Upper lobe of left lung (tissue), 6 donors: ENCODE results near the gene CALN1. TPM values are rescaled to one million over a fixed set of nuclear protein-coding genes. Genes with fewer than 3 reads are reported as not detected.

ENCODE experiments used
- ATAC-seq, 2 donors: fragments of 200-7000 bp; cut with Tn5 transposase; one replicate each; pipeline ENCODE4 v1.9.1; 2022; ENCODE audit warnings: mild to moderate bottlenecking in 2 of 2, moderate library complexity in 2 of 2; ENCODE audit not compliant: low FRiP score in 2 of 2
- DNase-seq, 2 donors: peaks; one replicate each; pipeline ENCODE4 v3.0.0-alpha.2; 2019 to 2020
- H3K27ac ChIP-seq, 4 donors: fragments of 200-600 bp; sonication (generic); one replicate each; pipeline ENCODE4 v1.5.1; 2016 to 2019
- H3K27me3 ChIP-seq, 4 donors: fragments of 200-600 bp; sonication (generic); one replicate each; pipeline ENCODE4 v1.5.1; 2017 to 2019
- H3K36me3 ChIP-seq, 4 donors: fragments of 200-600 bp; sonication (generic); one replicate each; pipeline ENCODE4 v1.5.1; 2016 to 2019
- H3K4me1 ChIP-seq, 4 donors: fragments of 200-600 bp; sonication (generic); one replicate each; pipeline ENCODE4 v1.5.1; 2018 to 2019
- H3K4me3 ChIP-seq, 4 donors: fragments of 200-600 bp; sonication (generic); one replicate each; pipeline ENCODE4 v1.5.1; 2017 to 2019; ENCODE audit warnings: mild to moderate bottlenecking in 2 of 4, moderate library complexity in 1 of 4
- H3K9me3 ChIP-seq, 4 donors: fragments of 200-600 bp; sonication (generic); one replicate each; pipeline ENCODE4 v1.5.1; 2018 to 2019
- EP300 ChIP-seq, 4 donors: sonication (generic); formaldehyde crosslinking; IDR thresholded peaks; one replicate each; pipeline ENCODE4 v1.5.1; 2017; ENCODE audit warnings: antibody characterized with exemption in 4 of 4, control low read depth in 2 of 4
- POLR2A ChIP-seq, 4 donors: fragments of 450-650 bp; IDR thresholded peaks; one replicate each; pipeline ENCODE4 v1.5.1; 2016 to 2017; ENCODE audit warnings: antibody characterized with exemption in 4 of 4, mild to moderate bottlenecking in 2 of 4
- POLR2AphosphoS5 ChIP-seq, 2 donors: sonication (generic); formaldehyde crosslinking; IDR thresholded peaks; one replicate each; pipeline ENCODE4 v1.5.1; 2017; ENCODE audit warnings: antibody characterized with exemption in 2 of 2
- WGBS, 2 donors: methylation state at CpG; one replicate each; pipeline ENCODE4 v1.1.5; 2017 to 2018; 5-methylcytosine and 5-hydroxymethylcytosine counted together
- total RNA-seq, 6 donors: library from RNA; depleted of rRNA in 4 of 6; stranded (reverse); fragments of >200 nt in 4 of 6; gene quantifications; one replicate each; pipeline versions ENCODE4 v1.1.0 to v1.2.1, GENCODE V29; 2016 to 2021
- TF ChIP-seq, protein P1 (sequence below), 6 experiments: fragments of 450-650 bp in 4 of 6; fragments of 200-600 bp in 2 of 6; sonication (generic) in 2 of 6; IDR thresholded peaks; one replicate each; pipeline ENCODE4 v1.5.1; 2016 to 2019; ENCODE audit warnings: antibody characterized with exemption in 6 of 6
- donor health status: DM: no; HTN: no; CAD: no; lungs with moderate emphysema.
- donor health status: DM: no; HTN: yes; CAD: no; lungs with severe emphysema.

The CALN1 gene
- total RNA-seq, 6 donors from 2014 or later, result 0.24 to 0.46 TPM; not detected in 4

GRCh38 chr7:72310301-72310700 lies 101.8 kb downstream of the CALN1 start:
- H3K27ac ChIP-seq, result no peak overlapping the region
- no peak for ATAC-seq
- no peaks in the 10 kb centered on the region for H3K9me3 ChIP-seq
- WGBS, 2 donors, result 76 to 89% methylated on average over 2 to 4 of the region's 4 CpGs
- DNase-seq, result no peak
- TF ChIP-seq POLR2AphosphoS5 (IDR thresholded peaks at IDR 0.05) (no peak), POLR2A (IDR thresholded peaks at IDR 0.05) (no peak), EP300 (IDR thresholded peaks at IDR 0.05) (no peak)
- TF ChIP-seq, protein P1, sequence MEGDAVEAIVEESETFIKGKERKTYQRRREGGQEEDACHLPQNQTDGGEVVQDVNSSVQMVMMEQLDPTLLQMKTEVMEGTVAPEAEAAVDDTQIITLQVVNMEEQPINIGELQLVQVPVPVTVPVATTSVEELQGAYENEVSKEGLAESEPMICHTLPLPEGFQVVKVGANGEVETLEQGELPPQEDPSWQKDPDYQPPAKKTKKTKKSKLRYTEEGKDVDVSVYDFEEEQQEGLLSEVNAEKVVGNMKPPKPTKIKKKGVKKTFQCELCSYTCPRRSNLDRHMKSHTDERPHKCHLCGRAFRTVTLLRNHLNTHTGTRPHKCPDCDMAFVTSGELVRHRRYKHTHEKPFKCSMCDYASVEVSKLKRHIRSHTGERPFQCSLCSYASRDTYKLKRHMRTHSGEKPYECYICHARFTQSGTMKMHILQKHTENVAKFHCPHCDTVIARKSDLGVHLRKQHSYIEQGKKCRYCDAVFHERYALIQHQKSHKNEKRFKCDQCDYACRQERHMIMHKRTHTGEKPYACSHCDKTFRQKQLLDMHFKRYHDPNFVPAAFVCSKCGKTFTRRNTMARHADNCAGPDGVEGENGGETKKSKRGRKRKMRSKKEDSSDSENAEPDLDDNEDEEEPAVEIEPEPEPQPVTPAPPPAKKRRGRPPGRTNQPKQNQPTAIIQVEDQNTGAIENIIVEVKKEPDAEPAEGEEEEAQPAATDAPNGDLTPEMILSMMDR (IDR thresholded peaks at IDR 0.05), result no peak
- H3K27me3 ChIP-seq, result no peaks in the 10 kb centered on the region
- no peak overlapping the region for H3K4me3 ChIP-seq
- no peaks in the 10 kb centered on the region for H3K36me3 ChIP-seq
- no peaks in the 10 kb centered on the region for H3K4me1 ChIP-seq

- 83 to 87% methylated on average over 9 of the region's 9 CpGs for WGBS, 2 donors
- DNase-seq, result no peak
- no peak overlapping the region for H3K4me3 ChIP-seq
- TF ChIP-seq EP300 (IDR thresholded peaks at IDR 0.05), result no peak
- TF ChIP-seq POLR2A (IDR thresholded peaks at IDR 0.05), result no peak
- TF ChIP-seq, protein P1 (IDR thresholded peaks at IDR 0.05), result no peak
- TF ChIP-seq POLR2AphosphoS5 (IDR thresholded peaks at IDR 0.05), result no peak
- no peak overlapping the region for H3K27ac ChIP-seq
- ATAC-seq, result no peak
- no peaks in the 10 kb centered on the region for H3K27me3 ChIP-seq
- no peaks in the 10 kb centered on the region for H3K36me3 ChIP-seq
- no peaks in the 10 kb centered on the region for H3K4me1 ChIP-seq
- no peaks in the 10 kb centered on the region for H3K9me3 ChIP-seq
Measured at GRCh38 chr7:72309476-72309875, 102.7 kb downstream of the CALN1 start.

DNA sequence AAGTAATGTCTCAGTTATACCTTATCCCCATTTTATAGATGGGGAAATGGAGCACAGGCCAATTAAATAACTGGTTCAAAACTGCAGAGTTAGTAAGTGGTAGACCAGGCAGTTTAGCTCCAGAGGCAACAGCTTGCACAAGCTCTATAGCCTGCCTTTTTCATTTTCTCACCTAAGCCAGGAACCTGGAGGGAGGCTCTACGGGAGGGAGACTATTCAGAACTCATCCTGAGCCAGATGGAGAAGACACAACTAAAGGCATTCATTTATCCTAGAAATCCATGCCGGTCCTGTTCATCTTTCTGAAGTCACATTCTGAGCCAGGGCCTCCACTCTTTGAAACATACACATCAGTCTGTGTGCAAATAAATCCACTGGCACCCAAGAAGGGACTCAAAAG lies 103.2 kb downstream of the CALN1 start:
- Histone ChIP-seq H3K27ac (no peak overlapping the region), H3K9me3 (no peaks in the 10 kb centered on the region), H3K36me3 (no peaks in the 10 kb centered on the region), H3K4me3 (no peak overlapping the region), H3K27me3 (no peaks in the 10 kb centered on the region), H3K4me1 (no peaks in the 10 kb centered on the region)
- TF ChIP-seq POLR2A (IDR thresholded peaks at IDR 0.05) (no peak), EP300 (IDR thresholded peaks at IDR 0.05) (no peak), POLR2AphosphoS5 (IDR thresholded peaks at IDR 0.05) (no peak)
- TF ChIP-seq, protein P1 (IDR thresholded peaks at IDR 0.05), result no peak
- 67 to 72% methylated on average over 2 of the region's 2 CpGs for WGBS, 2 donors
- DNase-seq (no peak), ATAC-seq (no peak)

DNA sequence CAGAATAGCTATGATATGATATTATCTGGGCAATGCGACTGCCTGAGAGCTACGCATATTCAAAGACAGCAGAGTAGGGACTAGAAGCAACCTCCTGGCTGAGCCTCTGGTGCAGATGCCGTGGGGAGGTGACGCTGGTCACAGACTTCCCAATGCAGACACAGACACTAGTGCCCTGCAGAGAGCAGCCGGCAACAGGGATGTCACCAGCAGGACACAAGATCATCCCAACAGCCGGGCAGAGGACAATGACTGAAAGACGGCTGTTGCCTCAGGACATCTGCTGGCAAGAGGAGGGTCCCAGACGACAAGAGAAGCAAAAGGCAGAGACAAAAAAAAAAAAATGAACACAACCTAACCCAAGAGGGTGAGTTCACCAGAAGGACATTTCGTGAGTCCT lies 104.6 kb downstream of the CALN1 start:
- H3K9me3 ChIP-seq, result no peaks in the 10 kb centered on the region
- ATAC-seq (no peak), DNase-seq (no peak)
- no peaks in the 10 kb centered on the region for H3K4me1 ChIP-seq
- H3K4me3 ChIP-seq, result no peak overlapping the region
- TF ChIP-seq EP300 (IDR thresholded peaks at IDR 0.05) (no peak), POLR2AphosphoS5 (IDR thresholded peaks at IDR 0.05) (no peak), POLR2A (IDR thresholded peaks at IDR 0.05) (no peak)
- TF ChIP-seq, protein P1 (IDR thresholded peaks at IDR 0.05), result no peak
- H3K36me3 ChIP-seq, result no peaks in the 10 kb centered on the region
- 81% methylated on average over 9 of the region's 9 CpGs for WGBS, 2 donors
- no peaks in the 10 kb centered on the region for H3K27me3 ChIP-seq
- H3K27ac ChIP-seq, result no peak overlapping the region

DNA sequence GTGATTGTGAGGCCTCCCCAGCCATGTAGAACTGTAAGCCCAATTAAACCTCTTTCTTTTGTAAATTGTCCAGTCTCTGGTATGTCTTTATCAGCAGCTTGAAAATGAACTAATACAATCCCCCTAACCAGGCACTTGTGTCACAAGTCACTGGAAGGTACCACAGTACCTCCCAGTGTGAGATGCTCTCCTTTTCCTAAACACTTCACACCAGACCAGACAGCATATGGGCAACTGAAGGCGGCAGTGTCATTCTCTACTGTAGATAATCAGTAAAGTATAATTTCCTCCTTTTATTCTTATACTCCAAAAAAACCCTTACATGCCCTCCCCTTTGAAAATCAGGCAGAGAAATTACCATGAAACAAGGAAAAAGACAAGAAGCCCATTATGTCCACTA lies 113.2 kb downstream of the CALN1 start:
- H3K4me3 ChIP-seq, result no peak overlapping the region
- no peak for ATAC-seq
- H3K4me1 ChIP-seq, result no peaks in the 10 kb centered on the region
- no peaks in the 10 kb centered on the region for H3K9me3 ChIP-seq
- no peak overlapping the region for H3K27ac ChIP-seq
- no peak for TF ChIP-seq POLR2AphosphoS5 (IDR thresholded peaks at IDR 0.05)
- TF ChIP-seq, protein P1 (IDR thresholded peaks at IDR 0.05), result no peak
- no peak for TF ChIP-seq POLR2A (IDR thresholded peaks at IDR 0.05)
- TF ChIP-seq EP300 (IDR thresholded peaks at IDR 0.05), result no peak
- H3K27me3 ChIP-seq, result no peaks in the 10 kb centered on the region
- 62 to 75% methylated on average over 1 of the region's 1 CpG for WGBS, 2 donors
- H3K36me3 ChIP-seq, result no peaks in the 10 kb centered on the region
- DNase-seq, result no peak
